HG03025 (cell line): ENCODE data around the gene CIITA.

Source experiments
- ATAC-seq: cut with Tn5 transposase; IDR thresholded peaks from one replicate; pipeline ENCODE4 v1.9.1; 2021; ENCODE audit warnings: mild to moderate bottlenecking, moderate library complexity; ENCODE audit not compliant: unreplicated experiment, low FRiP score

The CIITA gene

GRCh38 chr16:10976634-10977033, 99.6 kb downstream of the CIITA start:
- ATAC-seq: no peak

- no peak for ATAC-seq
Measured at GRCh38 chr16:10978124-10978523, 101.1 kb downstream of the CIITA start.

- ATAC-seq: no peak
Measured at GRCh38 chr16:10978871-10979446, 102.0 kb downstream of the CIITA start.

GRCh38 chr16:10979717-10980601, 103.0 kb downstream of the CIITA start:
- ATAC-seq: no peak

- ATAC-seq: no peak
Measured at GRCh38 chr16:10980813-10981212, 103.8 kb downstream of the CIITA start.

GRCh38 chr16:10981697-10982216, 104.8 kb downstream of the CIITA start:
- no peak for ATAC-seq

- ATAC-seq: no peak
Measured at GRCh38 chr16:10982465-10983150, 105.6 kb downstream of the CIITA start.

GRCh38 chr16:10983159-10983558, 106.2 kb downstream of the CIITA start:
- ATAC-seq: no peak

GRCh38 chr16:10984509-10984908, 107.5 kb downstream of the CIITA start:
- no peak for ATAC-seq
